Lung (tissue), 12 donors: Measurements from ENCODE around the gene LACRT. TPM values are rescaled to one million over a fixed set of nuclear protein-coding genes. Genes with fewer than 3 reads are reported as not detected.

ENCODE experiments used
- ATAC-seq: fragments of 200-7000 bp; cut with Tn5 transposase; one replicate; pipeline ENCODE4 v1.9.1; 2020; ENCODE audit warnings: moderate number of reproducible peaks; ENCODE audit not compliant: insufficient read depth, low FRiP score
- DNase-seq, 3 donors: peaks; one replicate each; pipeline ENCODE4 v3.0.0-alpha.2; 2013 to 2017
- H3K27ac ChIP-seq, 2 donors: one replicate each; pipeline ENCODE4 v1.5.1; 2013; ENCODE audit warnings: mild to moderate bottlenecking in 2 of 2, moderate library complexity in 2 of 2, control low read depth in 1 of 2, inconsistent platforms in 1 of 2, low read depth in 1 of 2, low read length in 1 of 2
- H3K27me3 ChIP-seq, 3 donors: one replicate each; pipeline ENCODE4 v1.5.1; 2013; ENCODE audit warnings: low read length in 2 of 3; ENCODE audit not compliant: control insufficient read depth in 3 of 3, insufficient read depth in 3 of 3
- H3K36me3 ChIP-seq, 4 donors: one replicate each; pipeline ENCODE4 v1.5.1; 2013; ENCODE audit warnings: low read length in 4 of 4, mild to moderate bottlenecking in 1 of 4, moderate library complexity in 1 of 4; ENCODE audit not compliant: control insufficient read depth in 4 of 4, insufficient read depth in 4 of 4
- H3K4me1 ChIP-seq, 5 donors: one replicate each; pipeline ENCODE4 v1.5.1; 2013; ENCODE audit warnings: low read length in 5 of 5, mild to moderate bottlenecking in 2 of 5, moderate library complexity in 1 of 5; ENCODE audit not compliant: control insufficient read depth in 5 of 5, insufficient read depth in 5 of 5
- H3K4me3 ChIP-seq: one replicate; pipeline ENCODE4 v1.5.1; 2013; ENCODE audit warnings: mild to moderate bottlenecking, control low read depth, moderate library complexity
- H3K9ac ChIP-seq, 2 donors: one replicate each; pipeline ENCODE4 v1.5.1; 2013; ENCODE audit warnings: low read length in 2 of 2, control low read depth in 1 of 2; ENCODE audit not compliant: insufficient read depth in 1 of 2
- H3K9me3 ChIP-seq, 4 donors: one replicate each; pipeline ENCODE4 v1.5.1; 2013; ENCODE audit warnings: low read length in 3 of 4, mild to moderate bottlenecking in 1 of 4, moderate library complexity in 1 of 4; ENCODE audit not compliant: control insufficient read depth in 4 of 4, insufficient read depth in 3 of 4
- WGBS, 2 donors: extraction: QIAGEN DNeasy Blood & Tissue Kit; methylation state at CpG; one replicate each; pipeline ENCODE4 v1.1.7; 2013; 5-methylcytosine and 5-hydroxymethylcytosine counted together
- polyA plus RNA-seq, 2 donors: library from polyadenylated mRNA; stranded (reverse); fragments of 200-250 nt; gene quantifications; one replicate each; pipeline ENCODE4 v1.2.1, GENCODE V29; 2013
- total RNA-seq, 2 donors: library from RNA; depleted of rRNA in 1 of 2; stranded (reverse); fragments of >200 nt in 1 of 2; gene quantifications; one replicate each; pipeline ENCODE4 v1.2.1, GENCODE V29; 2014 to 2021
- TF ChIP-seq, protein P1 (sequence below): IDR thresholded peaks from 2 replicates; pipeline ENCODE4 v1.5.1; 2012; ENCODE audit warnings: mild to moderate bottlenecking; ENCODE audit errors: control extremely low read depth, extremely low read depth
- donor health status: control.
- donor health status: control.
- donor health status: Bipolar disorder and iron deficiency.
- donor health status: healthy.
- donor health status: DM: yes; HTN: yes; CAD: no.

LACRT gene
- total and polyA plus RNA-seq, 4 donors = not detected

DNA sequence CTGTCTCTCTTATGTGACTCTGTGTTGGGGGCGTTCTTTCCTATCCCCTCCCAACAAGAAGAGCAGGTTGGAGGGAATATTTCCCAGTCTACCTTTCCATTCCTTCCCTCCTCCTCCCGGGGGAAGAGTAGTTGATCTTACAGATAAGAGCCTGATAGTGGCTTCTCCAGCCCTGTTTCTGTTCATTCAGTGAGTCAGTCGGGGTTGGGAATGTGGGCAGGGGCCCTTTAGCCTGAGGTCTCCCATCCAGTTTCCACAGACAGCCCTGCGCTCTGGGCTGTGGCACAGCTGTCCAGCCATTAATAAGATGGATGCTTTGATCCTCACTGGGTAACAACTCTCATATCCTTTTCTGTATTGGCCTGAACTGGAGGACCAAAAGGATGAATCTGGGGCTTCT, 28.1 kb downstream of the LACRT start:
- no peak overlapping the region for H3K4me3 ChIP-seq
- WGBS, 2 donors = 35 to 65% methylated on average over 4 of the region's 4 CpGs

GRCh38 chr12:54605138-54605970, 29.3 kb downstream of the LACRT start:
- H3K27ac ChIP-seq = no peak overlapping the region
- no peaks in the 10 kb centered on the region for H3K36me3 ChIP-seq
- no peak for DNase-seq
- H3K4me3 ChIP-seq = no peak overlapping the region
- peaks cover 0 to 2% (median 0%) of the 10 kb centered on the region in 3 donors for H3K27me3 ChIP-seq
- no peak overlapping the region for H3K9ac ChIP-seq
- no peaks in the 10 kb centered on the region for H3K4me1 ChIP-seq
- ATAC-seq = no peak
- H3K9me3 ChIP-seq = no peaks in the 10 kb centered on the region
- WGBS, 2 donors = 70 to 84% methylated on average over 6 of the region's 6 CpGs
- TF ChIP-seq, protein P1, sequence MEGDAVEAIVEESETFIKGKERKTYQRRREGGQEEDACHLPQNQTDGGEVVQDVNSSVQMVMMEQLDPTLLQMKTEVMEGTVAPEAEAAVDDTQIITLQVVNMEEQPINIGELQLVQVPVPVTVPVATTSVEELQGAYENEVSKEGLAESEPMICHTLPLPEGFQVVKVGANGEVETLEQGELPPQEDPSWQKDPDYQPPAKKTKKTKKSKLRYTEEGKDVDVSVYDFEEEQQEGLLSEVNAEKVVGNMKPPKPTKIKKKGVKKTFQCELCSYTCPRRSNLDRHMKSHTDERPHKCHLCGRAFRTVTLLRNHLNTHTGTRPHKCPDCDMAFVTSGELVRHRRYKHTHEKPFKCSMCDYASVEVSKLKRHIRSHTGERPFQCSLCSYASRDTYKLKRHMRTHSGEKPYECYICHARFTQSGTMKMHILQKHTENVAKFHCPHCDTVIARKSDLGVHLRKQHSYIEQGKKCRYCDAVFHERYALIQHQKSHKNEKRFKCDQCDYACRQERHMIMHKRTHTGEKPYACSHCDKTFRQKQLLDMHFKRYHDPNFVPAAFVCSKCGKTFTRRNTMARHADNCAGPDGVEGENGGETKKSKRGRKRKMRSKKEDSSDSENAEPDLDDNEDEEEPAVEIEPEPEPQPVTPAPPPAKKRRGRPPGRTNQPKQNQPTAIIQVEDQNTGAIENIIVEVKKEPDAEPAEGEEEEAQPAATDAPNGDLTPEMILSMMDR = no peak

More for the DNA sequence above, 28.1 kb downstream of the LACRT start:
- no peak for ATAC-seq
- Histone ChIP-seq H3K27me3 (peaks cover 0 to 2% (median 0%) of the 10 kb centered on the region in 3 donors), H3K9me3 (no peaks in the 10 kb centered on the region), H3K27ac (no peak overlapping the region), H3K36me3 (no peaks in the 10 kb centered on the region), H3K9ac (no peak overlapping the region), H3K4me1 (no peaks in the 10 kb centered on the region)
- TF ChIP-seq, protein P1 = no peak
- no peak for DNase-seq

GRCh38 chr12:54604436-54604835, 30.3 kb downstream of the LACRT start:
- Histone ChIP-seq H3K4me1 (no peaks in the 10 kb centered on the region), H3K36me3 (no peaks in the 10 kb centered on the region), H3K27ac (no peak overlapping the region), H3K9ac (no peak overlapping the region), H3K9me3 (no peaks in the 10 kb centered on the region), H3K4me3 (no peak overlapping the region), H3K27me3 (peaks cover 0 to 2% (median 0%) of the 10 kb centered on the region in 3 donors)
- TF ChIP-seq, protein P1 = no peak
- DNase-seq (no peak), ATAC-seq (no peak)
- WGBS, 2 donors = 90 to 97% methylated on average over 4 of the region's 4 CpGs

DNA sequence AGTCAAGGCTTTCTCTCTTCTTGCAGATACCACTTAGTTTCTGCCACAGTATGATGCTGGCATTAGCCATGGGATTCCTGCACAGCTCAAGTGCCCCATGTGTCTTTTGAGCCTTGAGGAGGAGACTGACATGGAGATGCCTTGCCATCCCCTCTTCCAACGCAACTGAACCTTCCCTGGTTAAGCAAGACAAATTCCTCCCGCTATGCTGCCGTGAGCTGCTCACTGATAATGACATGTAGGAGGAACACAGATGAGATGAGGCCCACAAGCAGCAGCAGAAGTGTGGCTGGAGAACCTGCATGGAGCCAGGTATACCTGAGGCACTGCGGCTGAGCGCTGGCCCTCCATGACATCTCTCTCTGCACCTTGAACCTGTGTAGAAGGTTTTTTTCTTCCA, 30.8 kb downstream of the LACRT start:
- H3K36me3 ChIP-seq = no peaks in the 10 kb centered on the region
- DNase-seq = no peak
- WGBS, 2 donors = 87 to 88% methylated on average over 5 of the region's 5 CpGs
- no peak overlapping the region for H3K27ac ChIP-seq
- H3K4me1 ChIP-seq = no peaks in the 10 kb centered on the region
- no peaks in the 10 kb centered on the region for H3K9me3 ChIP-seq
- TF ChIP-seq, protein P1 = no peak
- no peak overlapping the region for H3K9ac ChIP-seq
- H3K27me3 ChIP-seq = peaks cover 0 to 2% (median 0%) of the 10 kb centered on the region in 3 donors
- H3K4me3 ChIP-seq = no peak overlapping the region
- no peak for ATAC-seq
